H1 (cell line): ENCODE data around the gene DESI1. TPM values are rescaled to one million over a fixed set of nuclear protein-coding genes. Genes with fewer than 3 reads are reported as not detected.

Source experiments
- KDM1A ChIP-seq: fragments of 200-600, 300-600 bp; sonication (generic); IDR thresholded peaks from 2 replicates; pipeline ENCODE4 v1.7.1; 2016; ENCODE audit warnings: mild to moderate bottlenecking, low read length, borderline replicate concordance
- RAD21 ChIP-seq, 2 experiments: IDR thresholded peaks in 1 of 2; conservative IDR thresholded peaks in 1 of 2; 2 replicates each; pipeline ENCODE4 v1.6.1; 2011; ENCODE audit warnings: low read depth in 2 of 2, low read length in 2 of 2, improper control_type of control experiment in 1 of 2, inconsistent platforms in 1 of 2, mild to moderate bottlenecking in 1 of 2, moderate library complexity in 1 of 2
- SP4 ChIP-seq: IDR thresholded peaks from 2 replicates; pipeline ENCODE4 v1.6.1; 2012; ENCODE audit warnings: low read length, inconsistent platforms
- SUZ12 ChIP-seq: fragments of 200-600 bp; sonication (generic); IDR thresholded peaks from 2 replicates; pipeline ENCODE4 v1.6.1; 2012; ENCODE audit warnings: mild to moderate bottlenecking, inconsistent platforms, low read length, moderate library complexity, mixed read lengths
- polyA plus RNA-seq, 7 experiments: library from polyadenylated mRNA; depleted of rRNA in 3 of 7; stranded (reverse) in 5 of 7; unstranded in 2 of 7; fragments of >200 nt in 5 of 7; fragments of 200-250 nt in 2 of 7; gene quantifications; 1 replicate in 5 of 7; 2 replicates in 1 of 7; 4 replicates in 1 of 7; pipeline versions ENCODE4 v1.2.1 to v1.2.3, GENCODE V29; 2011 to 2013; ENCODE audit warnings: missing spikeins in 2 of 7, mixed read lengths in 2 of 7
- total RNA-seq: library from RNA; stranded (reverse); fragmentation: NEBNext Ultra II Directional; extraction: Animal tissue kit (Norgen Biotek cat#: 25700); gene quantifications from 2 replicates; pipeline ENCODE4 v1.2.1, GENCODE V29; 2021

DESI1 gene
- total and polyA plus RNA-seq, 2 of the 8 experiments (the other 6 are each of a cell fraction or from before 2014, with no cell fraction given): 27.6 to 34.3 TPM

- TF ChIP-seq RAD21 (IDR thresholded peaks at IDR 0.05 in 1 of 2, conservative IDR thresholded peaks at IDR 0.05 in 1 of 2; ENCODE audit: low read depth in 2 of 2, low read length in 2 of 2) (no peak), SUZ12 (no peak), KDM1A (no peak), SP4 (no peak)
These were observed 41.4 kb downstream of the DESI1 start (continued) for GRCh38 chr22:41579297-41579996.
